Activated CD4-positive, alpha-beta T cell treated with anti-CD3 and anti-CD28 coated beads, Interleukin-2, amount 50 U/mL, for 1 hour (primary cell): ENCODE measurements around the gene SART1.

Source experiments
- DNase-seq: peaks from one replicate; pipeline ENCODE4 v3.0.0-alpha.2; 2020

SART1 gene

DNA sequence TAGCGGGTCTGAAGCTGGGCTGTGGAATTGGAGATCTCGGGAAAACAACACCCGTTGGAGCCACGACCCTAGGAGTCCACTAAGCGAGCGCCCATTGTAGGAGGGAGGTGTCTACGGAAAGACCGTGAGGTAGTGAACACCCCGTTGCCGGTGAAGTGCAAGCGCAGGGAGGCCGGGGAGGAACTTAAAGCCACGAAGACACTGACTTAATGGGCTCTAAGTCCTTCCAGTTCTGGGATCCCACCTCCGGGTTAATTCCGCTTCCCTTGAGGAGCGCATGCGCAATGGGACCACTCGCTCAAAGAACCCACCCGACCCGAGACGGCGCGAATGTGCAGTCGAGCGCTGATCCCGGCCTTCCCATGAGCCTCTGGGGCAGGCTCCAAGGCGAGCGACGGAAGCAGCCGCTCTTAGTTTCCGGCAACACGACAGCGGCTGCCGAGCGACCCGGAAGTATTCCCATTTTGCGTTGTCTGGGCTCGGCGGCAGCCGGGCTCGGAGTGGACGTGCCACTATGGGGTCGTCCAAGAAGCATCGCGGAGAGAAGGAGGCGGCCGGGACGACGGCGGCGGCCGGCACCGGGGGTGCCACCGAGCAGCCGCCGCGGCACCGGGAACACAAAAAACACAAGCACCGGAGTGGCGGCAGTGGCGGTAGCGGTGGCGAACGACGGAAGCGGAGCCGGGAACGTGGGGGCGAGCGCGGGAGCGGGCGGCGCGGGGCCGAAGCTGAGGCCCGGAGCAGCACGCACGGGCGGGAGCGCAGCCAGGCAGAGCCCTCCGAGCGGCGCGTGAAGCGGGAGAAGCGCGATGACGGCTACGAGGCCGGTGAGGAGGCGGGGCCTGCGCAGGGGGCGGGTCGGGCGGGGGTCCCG lies at the start of gene SART1:
TSS of gene SART1 (plus strand) at position 468 of the 874 bp plus-strand sequence. CDS start at position 515, 47 bp downstream.
- DNase-seq, result peak; percentile 93

DNA sequence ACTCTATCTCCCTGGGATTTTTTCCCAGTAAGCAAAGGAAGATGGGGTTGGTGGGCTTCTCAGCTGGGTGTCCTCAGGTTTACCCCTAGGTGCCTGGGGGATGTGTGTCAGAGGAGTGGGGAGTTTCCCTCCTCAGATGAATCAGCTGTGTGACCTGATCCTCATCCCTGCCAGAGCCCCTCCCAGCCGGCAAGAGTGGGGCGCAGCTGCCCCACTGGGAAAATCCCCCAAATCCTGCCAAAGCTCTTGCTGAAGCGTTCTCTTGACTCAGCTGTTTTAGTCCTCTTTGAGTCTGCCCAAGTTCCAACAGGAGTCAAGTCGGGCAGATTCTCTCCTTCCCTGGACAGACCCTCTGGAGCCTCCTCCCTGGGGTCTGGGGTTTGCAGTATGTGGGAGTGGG lies 48.7 kb upstream of the SART1 start:
- DNase-seq, result no peak

DNA sequence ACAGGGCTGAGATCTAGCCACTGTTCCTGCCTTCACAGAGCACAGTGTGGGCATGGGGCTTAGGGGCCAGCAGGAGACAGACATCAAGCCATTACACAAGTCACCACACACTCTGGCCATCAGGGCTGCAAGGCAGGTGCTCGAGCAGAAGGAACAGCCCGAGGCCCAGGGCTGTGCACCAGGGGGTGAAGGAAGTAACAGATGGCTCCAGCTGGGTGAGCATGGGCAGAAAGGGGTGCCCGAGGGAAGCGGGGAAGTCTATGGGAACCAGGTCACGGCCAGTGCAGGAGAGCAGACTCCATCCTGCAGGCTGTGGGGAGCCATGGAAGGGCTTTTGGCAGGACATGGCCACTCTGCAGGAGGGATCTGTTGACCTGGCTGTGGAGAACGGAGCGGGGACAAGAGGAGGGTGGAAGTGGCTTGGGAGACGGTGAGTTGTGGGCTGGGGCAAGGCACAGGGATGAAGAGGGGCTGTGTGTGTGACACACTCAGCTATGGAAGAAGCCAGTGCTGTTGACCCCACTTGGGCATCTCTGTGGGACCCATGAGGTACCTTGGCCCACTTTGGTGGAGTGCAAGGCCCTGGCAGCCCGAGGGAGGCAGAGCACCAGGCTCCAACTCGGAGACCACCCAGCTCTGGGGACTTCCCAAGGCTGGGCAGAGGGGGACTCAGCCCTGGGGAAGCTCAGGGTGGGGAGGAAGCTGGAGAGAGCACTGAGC lies 46.3 kb upstream of the SART1 start:
- DNase-seq, result no peak

GRCh38 chr11:65915821-65916251 lies 45.7 kb upstream of the SART1 start:
- no peak for DNase-seq

GRCh38 chr11:65916391-65916790 lies 45.1 kb upstream of the SART1 start:
- DNase-seq, result no peak

- no peak for DNase-seq
Observed at GRCh38 chr11:65917077-65917433, 44.5 kb upstream of the SART1 start.

DNA sequence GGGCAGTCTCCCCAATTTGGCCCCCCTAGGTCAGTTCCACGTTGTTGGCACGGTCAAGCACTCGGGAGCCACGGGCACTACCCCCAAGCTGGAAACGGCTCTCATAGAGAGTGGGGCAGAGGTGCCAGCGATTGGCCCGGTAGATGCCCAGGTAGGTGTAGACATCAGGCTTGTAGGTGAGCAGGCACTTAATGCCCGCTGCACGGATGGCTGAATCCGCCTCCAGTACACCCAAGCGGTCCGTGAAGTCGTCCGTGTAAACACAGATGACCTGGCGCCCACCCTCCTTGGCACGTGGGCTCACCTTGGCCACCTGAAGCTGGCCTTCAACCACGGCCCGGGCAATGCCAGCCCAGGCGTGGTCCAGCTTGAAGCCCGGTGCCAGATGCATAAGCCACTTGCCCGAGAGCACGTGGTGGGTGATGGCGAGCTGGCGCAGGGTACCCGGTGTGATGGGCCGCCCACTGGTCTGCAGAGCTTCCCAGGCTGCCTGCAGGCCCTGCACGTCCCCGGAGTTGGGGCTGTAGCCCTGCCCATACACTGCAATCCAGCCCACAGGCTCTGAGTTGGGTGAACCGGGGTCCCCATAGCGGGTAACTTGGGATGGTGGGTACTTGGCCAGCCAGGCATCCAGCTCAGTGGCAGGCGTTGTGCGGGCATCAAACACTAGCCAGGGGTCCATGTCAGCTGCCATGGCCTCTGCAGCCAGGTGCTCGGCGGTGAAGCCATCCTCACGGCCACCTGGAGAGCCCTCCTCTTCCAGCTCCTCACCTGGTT lies 43.9 kb upstream of the SART1 start:
- DNase-seq, result no peak

- no peak for DNase-seq
Observed at GRCh38 chr11:65918211-65919140, 43.1 kb upstream of the SART1 start, which contains the start of gene C11orf68. C11orf68 (minus strand) TSS chr11:65919062; CDS start chr11:65919031, 31 bp downstream.

- DNase-seq, result peak; percentile 99
Observed at GRCh38 chr11:65919141-65919572, 42.4 kb upstream of the SART1 start, which contains the start of gene DRAP1. DRAP1 (plus strand) TSS chr11:65919426; CDS start chr11:65919502, 76 bp downstream.

DNA sequence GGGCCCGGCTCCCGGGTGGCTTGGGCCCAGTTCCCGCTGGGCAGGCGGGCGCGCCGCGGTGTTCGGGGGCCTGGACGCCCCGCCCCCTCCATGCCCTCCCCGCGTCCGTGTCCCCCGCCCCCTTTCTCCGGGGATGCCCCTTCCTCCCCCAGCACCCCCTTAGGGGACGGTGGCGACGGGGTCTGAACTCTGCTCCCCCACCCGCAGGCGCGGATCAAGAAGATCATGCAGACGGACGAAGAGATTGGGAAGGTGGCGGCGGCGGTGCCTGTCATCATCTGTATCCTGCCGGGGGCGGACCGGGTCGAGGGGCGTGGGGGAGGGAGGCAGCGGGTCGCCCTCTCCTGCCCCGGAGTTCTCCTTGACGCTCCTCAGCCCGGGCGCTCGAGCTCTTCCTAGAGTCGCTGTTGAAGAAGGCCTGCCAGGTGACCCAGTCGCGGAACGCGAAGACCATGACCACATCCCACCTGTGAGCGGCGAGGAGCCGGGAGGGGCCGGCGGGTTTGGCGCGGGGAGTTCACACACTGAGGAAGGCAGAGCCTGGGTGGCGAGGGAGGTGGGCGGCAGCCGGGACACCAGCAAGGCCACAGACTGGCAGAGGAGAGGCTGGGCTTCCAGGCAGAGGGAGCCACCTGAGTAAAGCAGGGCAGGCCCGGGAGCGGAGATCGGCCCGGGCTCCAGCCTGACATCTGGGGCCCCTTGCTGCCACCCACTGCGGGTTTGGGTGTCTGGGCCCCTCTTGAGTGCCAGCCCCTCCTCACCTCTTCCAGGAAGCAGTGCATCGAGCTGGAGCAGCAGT lies 41.8 kb upstream of the SART1 start:
- DNase-seq, result peak; percentile 48

DNA sequence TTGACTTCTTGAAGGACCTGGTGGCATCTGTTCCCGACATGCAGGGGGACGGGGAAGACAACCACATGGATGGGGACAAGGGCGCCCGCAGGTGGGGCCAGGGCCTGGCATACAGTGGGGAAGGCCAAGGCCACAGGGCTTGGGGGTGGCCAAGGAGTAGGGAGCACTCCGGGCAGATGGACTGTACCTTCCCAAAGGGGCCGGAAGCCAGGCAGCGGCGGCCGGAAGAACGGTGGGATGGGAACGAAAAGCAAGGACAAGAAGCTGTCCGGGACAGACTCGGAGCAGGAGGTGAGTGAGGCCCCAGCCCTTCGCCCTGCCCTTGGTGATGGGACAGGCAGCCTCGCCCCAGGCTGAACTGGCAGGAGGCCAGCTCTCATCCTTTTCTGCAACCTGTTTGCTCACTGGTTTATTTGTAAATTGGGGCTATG lies 41.1 kb upstream of the SART1 start:
- DNase-seq, result no peak

- DNase-seq, result no peak
Observed at GRCh38 chr11:65921033-65921555, 40.4 kb upstream of the SART1 start.

DNA sequence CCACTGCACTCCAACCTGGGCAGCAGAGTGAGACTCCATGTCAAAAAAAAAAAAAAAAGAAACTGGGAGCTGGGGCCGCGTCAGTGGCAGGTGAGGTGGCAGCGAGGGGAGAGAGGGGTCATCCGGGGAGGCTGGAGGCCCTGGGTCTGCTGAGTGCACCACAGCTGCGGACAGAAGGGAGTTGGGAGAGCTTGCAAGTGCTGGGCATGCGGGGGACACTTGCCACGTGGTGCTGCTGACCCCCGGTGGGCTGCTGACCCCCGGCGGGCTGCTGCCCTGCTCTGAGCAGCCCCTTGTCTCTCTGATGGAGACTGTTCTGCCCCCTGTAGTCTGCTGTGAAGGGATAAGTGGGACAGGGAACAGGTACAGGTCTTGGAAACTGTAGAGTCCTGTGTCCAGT lies 39.7 kb upstream of the SART1 start:
- DNase-seq, result no peak

DNA sequence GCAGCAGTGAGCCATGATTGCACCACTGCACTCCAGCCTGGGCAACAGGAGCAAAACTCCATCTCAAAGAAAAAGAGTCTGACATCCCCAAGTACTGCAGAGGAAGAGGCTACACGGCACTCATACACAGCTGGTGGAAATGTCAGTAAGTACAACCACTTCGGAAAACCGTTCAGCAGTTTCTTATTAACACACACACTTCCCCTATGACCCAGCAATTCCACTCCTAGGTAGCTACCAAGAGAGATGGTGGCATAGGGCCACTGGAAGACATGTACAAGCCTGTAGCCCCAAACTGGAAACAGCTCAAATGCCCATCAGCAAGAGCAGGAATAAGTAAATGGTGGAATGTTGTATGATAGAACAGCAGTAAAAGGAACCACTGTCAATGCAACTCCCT lies 39.0 kb upstream of the SART1 start:
- no peak for DNase-seq

DNA sequence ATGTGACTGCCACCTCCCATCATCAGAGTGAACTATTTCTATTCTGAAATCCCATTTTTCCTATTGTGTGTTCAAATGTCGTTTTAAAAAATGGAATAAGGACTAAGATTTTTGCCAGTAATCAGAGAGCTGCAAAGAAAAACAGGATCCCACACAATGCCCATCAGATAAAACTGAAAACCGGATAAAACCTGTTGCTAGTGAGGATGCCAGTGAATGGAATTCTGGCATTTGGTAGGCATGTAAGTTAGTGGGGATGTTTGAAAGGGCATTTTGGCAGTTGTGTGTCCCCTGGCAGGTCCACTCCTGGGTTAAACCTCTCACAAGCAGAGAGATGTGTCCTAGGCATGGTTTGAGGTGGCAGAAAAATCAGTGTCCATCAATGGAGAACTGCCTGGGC lies 36.1 kb upstream of the SART1 start:
- DNase-seq, result no peak

- DNase-seq, result peak; percentile 72
Observed at GRCh38 chr11:65927904-65928397, 33.6 kb upstream of the SART1 start.

- no peak for DNase-seq
Observed at GRCh38 chr11:65928667-65929066, 32.9 kb upstream of the SART1 start.

GRCh38 chr11:65931773-65932557 lies 29.6 kb upstream of the SART1 start:
- no peak for DNase-seq

- DNase-seq, result no peak
Observed at GRCh38 chr11:65932558-65932919, 29.0 kb upstream of the SART1 start.

DNA sequence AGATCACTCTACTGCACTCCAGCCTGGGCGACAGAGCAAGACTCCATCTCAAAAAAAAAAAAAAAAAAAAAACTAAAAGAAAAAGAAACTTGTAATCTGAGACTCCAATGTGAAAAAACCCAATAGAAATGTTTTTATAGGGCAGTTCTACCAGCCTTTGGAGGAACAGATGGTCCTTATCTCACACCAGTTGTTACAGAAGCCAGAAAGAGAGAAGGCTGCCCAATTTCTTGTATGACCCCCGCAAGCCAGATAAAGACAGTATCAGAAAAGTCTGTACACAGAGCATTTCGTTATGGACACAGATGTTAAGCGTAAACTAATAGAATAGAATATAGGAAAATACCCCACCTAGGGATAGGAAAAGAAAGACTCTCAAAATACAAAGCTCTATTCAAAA lies 27.5 kb upstream of the SART1 start:
- no peak for DNase-seq
